Fibroblast of gingiva (primary cell): Measurements from ENCODE around the gene XRCC5.

Source experiments
- DNase-seq: peaks from one replicate; pipeline ENCODE4 v3.0.0-alpha.2; 2011; ENCODE audit warnings: low read depth

Gene XRCC5

GRCh38 chr2:216233281-216233995 is 124.3 kb downstream of the XRCC5 start:
- no peak for DNase-seq

GRCh38 chr2:216234106-216234505 is 125.0 kb downstream of the XRCC5 start:
- no peak for DNase-seq

- DNase-seq, result no peak
These were observed 126.3 kb downstream of the XRCC5 start for GRCh38 chr2:216235462-216235861.

- DNase-seq, result no peak
These were observed 126.7 kb downstream of the XRCC5 start for GRCh38 chr2:216235896-216236295.

- no peak for DNase-seq
These were observed 127.3 kb downstream of the XRCC5 start for GRCh38 chr2:216236486-216236885.

GRCh38 chr2:216242365-216242764 is 133.2 kb downstream of the XRCC5 start:
- no peak for DNase-seq

GRCh38 chr2:216243026-216243425 is 133.9 kb downstream of the XRCC5 start:
- no peak for DNase-seq

GRCh38 chr2:216245391-216245975 is 136.3 kb downstream of the XRCC5 start:
- DNase-seq, result no peak

GRCh38 chr2:216246766-216247165 is 137.6 kb downstream of the XRCC5 start:
- DNase-seq, result no peak
